Measurements from ENCODE around the gene CASP8.

DNA sequence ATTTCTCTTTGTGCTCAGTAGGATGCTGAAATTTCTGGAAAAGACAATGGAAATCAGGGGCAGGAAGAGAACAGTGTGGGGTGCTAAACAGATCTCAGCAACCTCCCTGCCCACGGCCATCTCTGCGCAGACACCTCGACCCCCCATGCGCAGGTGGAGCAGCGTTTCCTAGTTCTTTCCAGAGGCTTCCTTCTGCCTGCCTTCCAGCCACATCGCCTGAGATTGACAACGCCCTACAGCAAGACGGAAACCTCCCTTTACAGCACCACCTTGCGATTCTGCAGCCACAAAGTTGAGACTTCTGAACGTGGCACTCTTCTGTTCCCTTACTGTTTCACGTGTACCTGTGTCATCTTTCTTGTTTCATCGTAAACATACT is 31.4 kb upstream of the CASP8 start:
- TF ChIP-seq, protein P1, sequence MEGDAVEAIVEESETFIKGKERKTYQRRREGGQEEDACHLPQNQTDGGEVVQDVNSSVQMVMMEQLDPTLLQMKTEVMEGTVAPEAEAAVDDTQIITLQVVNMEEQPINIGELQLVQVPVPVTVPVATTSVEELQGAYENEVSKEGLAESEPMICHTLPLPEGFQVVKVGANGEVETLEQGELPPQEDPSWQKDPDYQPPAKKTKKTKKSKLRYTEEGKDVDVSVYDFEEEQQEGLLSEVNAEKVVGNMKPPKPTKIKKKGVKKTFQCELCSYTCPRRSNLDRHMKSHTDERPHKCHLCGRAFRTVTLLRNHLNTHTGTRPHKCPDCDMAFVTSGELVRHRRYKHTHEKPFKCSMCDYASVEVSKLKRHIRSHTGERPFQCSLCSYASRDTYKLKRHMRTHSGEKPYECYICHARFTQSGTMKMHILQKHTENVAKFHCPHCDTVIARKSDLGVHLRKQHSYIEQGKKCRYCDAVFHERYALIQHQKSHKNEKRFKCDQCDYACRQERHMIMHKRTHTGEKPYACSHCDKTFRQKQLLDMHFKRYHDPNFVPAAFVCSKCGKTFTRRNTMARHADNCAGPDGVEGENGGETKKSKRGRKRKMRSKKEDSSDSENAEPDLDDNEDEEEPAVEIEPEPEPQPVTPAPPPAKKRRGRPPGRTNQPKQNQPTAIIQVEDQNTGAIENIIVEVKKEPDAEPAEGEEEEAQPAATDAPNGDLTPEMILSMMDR (IDR thresholded peaks at IDR 0.05): no peak
- no peak for TF ChIP-seq POLR2A (IDR thresholded peaks at IDR 0.05; ENCODE audit: low read depth)
- no peak for TF ChIP-seq EP300 (IDR thresholded peaks at IDR 0.05)
- TF ChIP-seq POLR2AphosphoS5 (IDR thresholded peaks at IDR 0.05): no peak
